Body of pancreas (tissue), 4 donors: ENCODE measurements around the gene EBP. TPM values are rescaled to one million over a fixed set of nuclear protein-coding genes. Genes with fewer than 3 reads are reported as not detected.
"Not testable (repeated sequence)": the region's sequence is repeated elsewhere in the genome, so short reads cannot be mapped to it uniquely, and the experiment has no call there.

Experiments used
- ATAC-seq: fragments of 150-250 bp; one replicate; pipeline ENCODE4 v1.9.1; 2016
- DNase-seq, 4 donors: peaks; one replicate each; pipeline ENCODE4 v3.0.0-alpha.2; 2019
- H3K27ac ChIP-seq, 4 donors: fragments of 200-600 bp; sonication (generic); 1 replicate in 3 of 4; 2 replicates in 1 of 4; pipeline versions ENCODE4 v1.5.1 to v1.6.1; 2016 to 2019; ENCODE audit warnings: mild to moderate bottlenecking in 1 of 4, mixed read lengths in 1 of 4, moderate library complexity in 1 of 4
- H3K27me3 ChIP-seq, 2 donors: fragments of 200-600 bp; sonication (generic); one replicate each; pipeline ENCODE4 v1.6.0; 2016; ENCODE audit warnings: mild to moderate bottlenecking in 1 of 2
- H3K36me3 ChIP-seq, 2 donors: fragments of 200-600 bp; sonication (generic); replicated peaks in 1 of 2; 2 replicates each; pipeline ENCODE4 v1.5.1; 2016; ENCODE audit warnings: low read depth in 2 of 2; ENCODE audit not compliant: insufficient read depth in 1 of 2
- H3K4me1 ChIP-seq: fragments of 200-600 bp; sonication (generic); one replicate; pipeline ENCODE4 v1.6.0; 2016
- H3K4me3 ChIP-seq, 2 donors: fragments of 200-600 bp; sonication (generic); 1 replicate in 1 of 2; 2 replicates in 1 of 2; pipeline ENCODE4 v1.5.1; 2016 to 2019
- H3K9me3 ChIP-seq, 3 donors: fragments of 200-600 bp; sonication (generic); 1 replicate in 2 of 3; 2 replicates in 1 of 3; pipeline ENCODE4 v1.5.1; 2016
- CTCF ChIP-seq, 7 experiments: fragments of 450-650 bp in 4 of 7; fragments of 200-600 bp in 3 of 7; sonication (generic) in 3 of 7; IDR thresholded peaks; one replicate each; pipeline ENCODE4 v1.5.1; 2016 to 2019; ENCODE audit warnings: antibody characterized with exemption in 7 of 7
- POLR2A ChIP-seq, 3 donors: fragments of 450-650 bp; IDR thresholded peaks; one replicate each; pipeline ENCODE4 v1.6.1; 2016; ENCODE audit warnings: antibody characterized with exemption in 3 of 3, mild to moderate bottlenecking in 2 of 3
- WGBS, 2 donors: methylation state at CpG; one replicate each; pipeline ENCODE4 v1.1.5; 2017; 5-methylcytosine and 5-hydroxymethylcytosine counted together
- intact Hi-C: fragments of 100-400 bp; cut with DNase I; formaldehyde crosslinking; loops from one replicate; pipeline ENCODE4 v1.15.1; 2023
- total RNA-seq, 2 donors: library from RNA; depleted of rRNA; stranded (reverse); fragments of >200 nt; gene quantifications; one replicate each; pipeline ENCODE4 v1.1.0, GENCODE V29; 2016

EBP gene
- total RNA-seq, 2 donors from 2014 or later = 14.8 to 19.7 TPM

- H3K36me3 ChIP-seq = no peaks in the 10 kb centered on the region
- WGBS, 2 donors = 29 to 54% methylated on average over 2 of the region's 2 CpGs
- intact Hi-C loops = no loop called here
- H3K27ac ChIP-seq = peak overlapping the region in 3 of 4 donors; percentile 46 to 79 (median 78)
- H3K9me3 ChIP-seq = no peaks in the 10 kb centered on the region
- peaks cover 8% of the 10 kb centered on the region for H3K4me1 ChIP-seq
- DNase-seq (no peak), ATAC-seq (no peak)
- no peaks in the 10 kb centered on the region for H3K27me3 ChIP-seq
- H3K4me3 ChIP-seq = no peak overlapping the region
- TF ChIP-seq POLR2A (IDR thresholded peaks at IDR 0.05) (no peak), CTCF (IDR thresholded peaks at IDR 0.05) (no peak)
These were observed 644 bp upstream of the EBP start for GRCh38 chrX:48520976-48521352.

GRCh38 chrX:48522291-48522690 is 683 bp downstream of the EBP start:
- Histone ChIP-seq H3K9me3 (no peaks in the 10 kb centered on the region), H3K4me1 (peaks cover 8% of the 10 kb centered on the region), H3K27me3 (no peaks in the 10 kb centered on the region), H3K4me3 (peak overlapping the region in 1 of 2 donors; percentile 32), H3K36me3 (no peaks in the 10 kb centered on the region), H3K27ac (peak overlapping the region in 3 of 4 donors; percentile 59 to 79 (median 78))
- WGBS, 2 donors = 3% methylated on average over 7 of the region's 10 CpGs; no CpG with 5 or more reads in 1 of the 2 donors
- intact Hi-C loops = no loop called here
- DNase-seq (peak in 2 of 4 donors; percentile 13 to 23), ATAC-seq (no peak)
- no peak for TF ChIP-seq CTCF (IDR thresholded peaks at IDR 0.05)
- TF ChIP-seq POLR2A (IDR thresholded peaks at IDR 0.05) = no peak

GRCh38 chrX:48523682-48524081 is 2.1 kb downstream of the EBP start:
- whole genome bisulfite sequencing, 2 donors = 85 to 86% methylated on average over 3 to 9 of the region's 12 CpGs
- Histone ChIP-seq H3K9me3 (no peaks in the 10 kb centered on the region), H3K4me3 (no peak overlapping the region), H3K27me3 (no peaks in the 10 kb centered on the region), H3K36me3 (no peaks in the 10 kb centered on the region), H3K27ac (no peak overlapping the region), H3K4me1 (peaks cover 8% of the 10 kb centered on the region)
- DNase-seq (no peak), ATAC-seq (no peak)
- TF ChIP-seq POLR2A (IDR thresholded peaks at IDR 0.05) (no peak), CTCF (IDR thresholded peaks at IDR 0.05) (no peak)
- intact Hi-C loops = no loop called here

GRCh38 chrX:48525853-48526252 is 4.2 kb downstream of the EBP start:
- WGBS, 2 donors = 80 to 83% methylated on average over 7 of the region's 8 CpGs
- H3K36me3 ChIP-seq, H3K9me3 ChIP-seq, ATAC-seq, intact Hi-C loops, DNase-seq, H3K27ac ChIP-seq, H3K27me3 ChIP-seq, H3K4me3 ChIP-seq, H3K4me1 ChIP-seq: not testable (repeated sequence)

- intact Hi-C loops = no loop called here
- H3K9me3 ChIP-seq = no peaks in the 10 kb centered on the region
- no peak for TF ChIP-seq CTCF (IDR thresholded peaks at IDR 0.05)
- no peak for TF ChIP-seq POLR2A (IDR thresholded peaks at IDR 0.05)
- H3K27me3 ChIP-seq = no peaks in the 10 kb centered on the region
- 85 to 94% methylated on average over 3 of the region's 3 CpGs for WGBS, 2 donors
- no peak overlapping the region for H3K27ac ChIP-seq
- ATAC-seq (no peak), DNase-seq (no peak)
- H3K4me3 ChIP-seq = no peak overlapping the region
- no peaks in the 10 kb centered on the region for H3K4me1 ChIP-seq
- no peaks in the 10 kb centered on the region for H3K36me3 ChIP-seq
These were observed 9.1 kb downstream of the EBP start for GRCh38 chrX:48530736-48531135.
